Lower lobe of right lung (tissue), 2 donors: ENCODE results near the gene WDR27. TPM values are rescaled to one million over a fixed set of nuclear protein-coding genes. Genes with fewer than 3 reads are reported as not detected.

Experiments used
- ATAC-seq, 2 donors: fragments of 200-7000 bp; cut with Tn5 transposase; one replicate each; pipeline ENCODE4 v1.9.1; 2020 to 2022; ENCODE audit warnings: mild to moderate bottlenecking in 2 of 2, moderate library complexity in 2 of 2
- DNase-seq: peaks from one replicate; pipeline ENCODE4 v3.0.0-alpha.2; 2020
- H3K27ac ChIP-seq: fragments of 200-600 bp; one replicate; pipeline ENCODE4 v1.8.0; 2022
- H3K27me3 ChIP-seq: fragments of 200-600 bp; one replicate; pipeline ENCODE4 v1.8.0; 2022; ENCODE audit warnings: low read depth
- H3K36me3 ChIP-seq: fragments of 200-600 bp; one replicate; pipeline ENCODE4 v1.8.0; 2022; ENCODE audit warnings: mild to moderate bottlenecking
- H3K4me1 ChIP-seq: fragments of 200-600 bp; one replicate; pipeline ENCODE4 v1.8.0; 2022
- H3K4me3 ChIP-seq: fragments of 200-600 bp; one replicate; pipeline ENCODE4 v1.8.0; 2022; ENCODE audit warnings: mild to moderate bottlenecking
- H3K9me3 ChIP-seq: fragments of 200-600 bp; one replicate; pipeline ENCODE4 v1.8.0; 2022
- CTCF ChIP-seq: fragments of 200-600 bp; IDR thresholded peaks from one replicate; pipeline ENCODE4 v1.8.0; 2022; ENCODE audit warnings: antibody characterized with exemption, mild to moderate bottlenecking
- intact Hi-C: fragments of 100-400 bp; cut with DNase I; formaldehyde crosslinking; loops from one replicate; pipeline ENCODE4 v1.11.0; 2022
- total RNA-seq: library from RNA; stranded (reverse); fragmentation: NEBNext Ultra II Directional; extraction: Animal tissue kit (Norgen Biotek cat#: 25700); gene quantifications from one replicate; pipeline ENCODE4 v1.2.1, GENCODE V29; 2021
- donor health status: DM: no; HTN: yes; CAD: no; lungs with severe emphysema.

WDR27 gene
- total RNA-seq, 1 donor from 2014 or later: 38.0 TPM

- no peaks in the 10 kb centered on the region for H3K27me3 ChIP-seq
- no peak for TF ChIP-seq CTCF
- ATAC-seq: no peak
- no peak overlapping the region for H3K4me3 ChIP-seq
- DNase-seq: no peak
- H3K36me3 ChIP-seq: no peaks in the 10 kb centered on the region
- intact Hi-C loops: no loop called here
- H3K27ac ChIP-seq: no peak overlapping the region
- H3K4me1 ChIP-seq: no peaks in the 10 kb centered on the region
- H3K9me3 ChIP-seq: no peaks in the 10 kb centered on the region
Measured at GRCh38 chr6:169738204-169738975, 36.6 kb upstream of the WDR27 start.

DNA sequence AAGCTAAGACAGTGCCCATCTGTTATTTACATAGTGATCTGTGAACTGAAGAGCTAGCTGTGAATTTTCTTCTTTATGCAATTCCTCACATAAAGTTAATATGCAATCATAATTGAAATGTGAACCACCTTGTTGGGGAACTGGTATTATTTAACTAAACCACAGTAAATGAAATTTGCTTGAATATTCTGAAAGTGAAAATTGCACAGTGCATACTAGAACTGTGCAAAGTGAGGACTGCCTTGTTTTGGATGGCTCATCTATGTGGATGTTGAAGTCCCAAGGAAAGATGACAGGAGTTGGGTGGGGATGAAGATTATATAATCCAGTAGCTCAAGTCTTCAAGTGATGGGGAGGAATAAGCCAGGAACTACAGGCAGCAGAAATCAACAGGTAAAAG, 28.1 kb upstream of the WDR27 start:
- no peak for TF ChIP-seq CTCF
- intact Hi-C loops: no loop called here

DNA sequence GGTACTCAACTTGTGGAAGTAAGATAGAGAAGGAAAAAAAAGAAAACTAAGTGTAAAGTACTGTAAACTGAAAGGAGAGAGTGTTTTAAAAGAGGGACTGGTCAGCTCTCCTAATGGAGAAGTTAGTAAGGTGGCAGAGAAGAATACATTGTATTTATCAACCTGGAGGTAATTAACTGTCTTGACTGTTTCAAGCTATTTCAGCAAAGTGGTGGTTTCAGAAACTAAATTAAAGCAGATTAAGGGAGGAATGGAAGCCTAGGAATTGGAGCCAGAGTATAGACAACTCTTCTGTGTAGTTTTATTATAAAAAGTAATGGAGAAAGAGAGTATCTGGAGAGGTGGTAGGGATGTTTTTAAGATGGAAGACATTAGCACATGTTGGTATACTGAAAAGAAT, 25.1 kb upstream of the WDR27 start:
- TF ChIP-seq CTCF: no peak

More for the DNA sequence above, 28.1 kb upstream of the WDR27 start:
- H3K27me3 ChIP-seq: no peaks in the 10 kb centered on the region
- peaks cover 5% of the 10 kb centered on the region for H3K4me1 ChIP-seq
- no peaks in the 10 kb centered on the region for H3K9me3 ChIP-seq
- ATAC-seq: no peak
- H3K27ac ChIP-seq: no peak overlapping the region
- no peak overlapping the region for H3K4me3 ChIP-seq
- no peak for DNase-seq
- H3K36me3 ChIP-seq: no peaks in the 10 kb centered on the region

DNA sequence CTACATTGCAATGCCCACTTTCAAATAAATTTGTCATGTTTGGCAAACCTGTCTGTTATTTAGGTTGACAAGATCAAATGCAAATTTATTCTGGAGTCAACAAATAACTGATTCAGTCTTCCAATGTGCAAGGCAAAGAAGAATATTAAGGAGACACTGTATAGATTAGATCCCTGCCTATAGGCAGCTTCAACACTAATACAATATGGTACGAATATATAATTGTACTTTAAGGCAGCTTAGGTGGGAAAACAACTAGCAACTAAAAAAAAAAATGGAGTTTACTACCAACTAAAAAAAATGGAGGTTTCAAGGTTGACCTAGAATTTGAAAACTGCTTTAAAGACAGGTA, 24.2 kb upstream of the WDR27 start:
- Histone ChIP-seq H3K9me3 (no peaks in the 10 kb centered on the region), H3K27me3 (no peaks in the 10 kb centered on the region), H3K4me1 (peaks cover 23% of the 10 kb centered on the region), H3K36me3 (no peaks in the 10 kb centered on the region), H3K27ac (no peak overlapping the region), H3K4me3 (no peak overlapping the region)
- intact Hi-C loops: no loop called here
- DNase-seq (no peak), ATAC-seq (no peak)
- no peak for TF ChIP-seq CTCF

More for the DNA sequence above, 25.1 kb upstream of the WDR27 start:
- ATAC-seq (no peak), DNase-seq (no peak)
- Histone ChIP-seq H3K9me3 (no peaks in the 10 kb centered on the region), H3K4me1 (peaks cover 14% of the 10 kb centered on the region), H3K27ac (no peak overlapping the region), H3K36me3 (no peaks in the 10 kb centered on the region), H3K4me3 (no peak overlapping the region), H3K27me3 (no peaks in the 10 kb centered on the region)
- intact Hi-C loops: no loop called here

DNA sequence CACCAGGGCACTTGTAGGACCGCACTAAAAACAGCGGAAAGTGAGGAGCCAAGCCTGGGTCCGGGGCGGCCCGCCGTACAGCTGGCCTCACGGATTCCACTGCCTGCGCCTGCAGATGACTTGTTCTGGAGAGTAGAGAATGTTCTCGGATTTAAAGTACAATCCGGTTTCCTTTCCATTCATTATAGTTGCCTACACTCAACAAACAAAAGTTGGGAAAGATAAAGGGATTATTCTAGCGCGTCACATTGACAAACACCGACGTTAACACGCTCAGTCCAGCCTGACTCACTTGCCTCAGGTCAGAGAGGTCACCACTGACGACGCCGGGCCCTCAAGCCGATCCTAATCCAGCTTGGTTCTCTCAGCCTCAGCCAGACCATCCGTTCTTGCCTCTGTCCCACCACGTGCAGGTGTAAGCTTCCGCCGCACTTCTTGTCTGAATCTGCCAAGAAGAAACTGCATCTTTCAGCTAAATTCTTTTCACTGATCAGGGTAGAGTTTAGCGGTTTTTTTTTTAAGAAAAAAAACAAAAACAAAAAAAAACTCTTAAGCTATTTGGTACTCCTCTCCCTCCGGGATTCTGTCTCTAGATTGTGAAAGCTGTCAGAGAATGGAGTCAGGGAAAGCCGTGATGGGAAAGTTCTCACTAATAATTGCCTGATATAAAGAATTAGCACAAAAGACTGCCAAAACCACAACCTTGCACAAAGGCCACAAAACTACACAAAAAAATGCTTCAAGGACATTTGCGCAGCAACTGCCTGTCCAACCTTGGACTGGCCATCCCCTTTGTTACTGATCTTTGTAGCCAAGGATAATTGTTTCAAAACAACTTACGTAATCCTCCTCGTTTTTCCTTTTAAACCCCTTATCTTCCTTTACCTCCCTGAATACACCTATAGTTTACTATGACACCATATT, 23.6 kb upstream of the WDR27 start:
- peak overlapping the region; percentile 89 for H3K27ac ChIP-seq
- DNase-seq (peak; percentile 67), ATAC-seq (peak; percentile 73 to 74)
- H3K9me3 ChIP-seq: no peaks in the 10 kb centered on the region
- no peaks in the 10 kb centered on the region for H3K36me3 ChIP-seq
- TF ChIP-seq CTCF: no peak
- peaks cover 24% of the 10 kb centered on the region for H3K4me1 ChIP-seq
- H3K4me3 ChIP-seq: peak overlapping the region; percentile 68
- no peaks in the 10 kb centered on the region for H3K27me3 ChIP-seq
- intact Hi-C loops: no loop called here
